GM18505 (cell line): ENCODE measurements around the gene PDPR.
"Not testable (repeated sequence)": the region's sequence is repeated elsewhere in the genome, so short reads cannot be mapped to it uniquely, and the experiment has no call there.

Experiments used
- ATAC-seq: cut with Tn5 transposase; IDR thresholded peaks from one replicate; pipeline ENCODE4 v1.9.1; 2021; ENCODE audit not compliant: unreplicated experiment

Gene PDPR

DNA sequence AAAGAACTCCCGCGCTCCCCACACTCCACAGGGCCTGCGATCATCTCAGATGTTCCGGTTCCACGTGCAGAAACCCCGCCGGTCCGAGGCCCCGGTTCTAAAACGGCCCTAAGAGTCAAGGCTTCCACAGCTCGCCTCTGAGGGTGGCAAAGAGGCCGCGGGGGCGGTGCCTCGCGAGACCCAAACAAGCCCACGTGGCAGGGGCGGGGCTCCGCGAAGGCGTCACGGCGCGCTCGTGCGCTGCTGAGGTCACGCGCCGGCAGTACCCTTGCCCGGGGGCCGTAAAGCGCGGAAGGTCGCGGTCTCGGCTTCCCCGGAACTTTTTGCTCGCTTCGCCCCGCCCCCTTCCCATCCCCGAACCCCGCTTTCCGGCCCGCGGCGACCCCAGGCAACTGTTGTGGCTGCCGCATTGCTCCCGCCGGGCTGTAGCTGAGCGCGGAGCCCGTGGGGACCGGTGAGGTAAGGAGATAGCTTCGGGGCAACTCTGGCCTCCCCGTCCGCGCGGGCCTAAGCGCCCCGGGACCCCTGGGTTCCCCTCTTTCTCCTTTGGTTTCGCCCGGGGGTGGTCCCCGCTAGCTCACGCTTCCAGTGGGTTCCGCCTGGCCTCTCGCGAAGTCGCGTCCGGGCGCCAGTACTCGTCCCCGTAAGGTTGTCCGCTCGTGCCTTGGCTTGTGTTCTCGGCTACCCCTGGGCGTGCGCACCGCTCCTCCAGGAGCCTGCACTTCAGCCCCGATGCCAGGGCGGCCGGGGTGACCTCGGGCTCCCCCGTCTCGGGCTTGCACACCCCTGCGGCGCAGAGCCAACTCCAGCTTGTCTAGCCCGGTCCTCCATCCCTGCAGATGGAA lies at the start of gene PDPR:
Gene PDPR, plus strand, starts transcription at position 351 of the 845 bp plus-strand sequence. CDS start 6,161 bp downstream, outside the sequence.
- peak; percentile 90 for ATAC-seq

DNA sequence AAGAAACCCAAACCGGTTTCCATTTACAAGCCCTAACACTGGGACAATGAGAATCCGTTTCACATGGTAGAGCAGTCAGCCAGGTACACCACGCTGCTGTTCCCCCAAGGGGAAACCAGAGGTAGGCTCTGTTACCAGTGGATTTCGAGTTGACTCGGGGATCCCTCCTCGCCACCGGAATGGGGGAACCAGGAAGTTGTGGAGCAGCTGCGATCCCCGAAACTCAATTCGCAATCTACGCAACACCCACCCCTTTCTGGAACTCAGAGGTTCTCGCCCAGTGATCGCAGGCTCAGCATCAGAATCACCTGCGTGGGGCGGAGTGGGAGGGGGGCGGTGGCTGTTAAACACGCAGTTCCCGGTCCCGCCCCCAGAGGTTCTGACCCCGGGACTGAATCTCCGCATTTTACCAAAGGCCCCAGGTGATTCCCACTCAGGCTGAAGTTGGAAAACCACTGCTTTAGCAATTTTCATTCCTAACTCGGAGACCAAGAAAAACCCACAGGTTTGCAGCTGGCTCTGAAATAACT lies 49.2 kb upstream of the PDPR start:
- peak; percentile 22 for ATAC-seq

DNA sequence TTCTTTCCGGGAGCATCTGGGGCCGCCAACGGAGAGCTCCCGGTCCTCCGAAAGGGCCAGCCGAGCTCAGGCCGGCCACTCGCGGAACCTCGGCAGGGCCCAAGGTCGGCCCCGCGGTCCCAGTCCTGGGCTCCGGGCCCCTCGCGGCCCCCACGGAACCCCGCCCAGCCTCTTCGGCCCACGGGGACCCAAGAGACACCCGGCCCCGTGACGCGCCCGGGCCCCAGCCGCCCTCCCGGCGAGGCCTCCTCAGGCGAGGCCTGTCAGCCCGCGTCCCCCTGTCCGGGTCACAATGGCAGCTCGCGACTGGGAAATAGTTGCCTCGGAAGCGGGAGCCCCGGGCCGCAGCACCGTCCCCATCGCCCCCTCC lies 48.8 kb upstream of the PDPR start:
- ATAC-seq: peak; percentile 32

DNA sequence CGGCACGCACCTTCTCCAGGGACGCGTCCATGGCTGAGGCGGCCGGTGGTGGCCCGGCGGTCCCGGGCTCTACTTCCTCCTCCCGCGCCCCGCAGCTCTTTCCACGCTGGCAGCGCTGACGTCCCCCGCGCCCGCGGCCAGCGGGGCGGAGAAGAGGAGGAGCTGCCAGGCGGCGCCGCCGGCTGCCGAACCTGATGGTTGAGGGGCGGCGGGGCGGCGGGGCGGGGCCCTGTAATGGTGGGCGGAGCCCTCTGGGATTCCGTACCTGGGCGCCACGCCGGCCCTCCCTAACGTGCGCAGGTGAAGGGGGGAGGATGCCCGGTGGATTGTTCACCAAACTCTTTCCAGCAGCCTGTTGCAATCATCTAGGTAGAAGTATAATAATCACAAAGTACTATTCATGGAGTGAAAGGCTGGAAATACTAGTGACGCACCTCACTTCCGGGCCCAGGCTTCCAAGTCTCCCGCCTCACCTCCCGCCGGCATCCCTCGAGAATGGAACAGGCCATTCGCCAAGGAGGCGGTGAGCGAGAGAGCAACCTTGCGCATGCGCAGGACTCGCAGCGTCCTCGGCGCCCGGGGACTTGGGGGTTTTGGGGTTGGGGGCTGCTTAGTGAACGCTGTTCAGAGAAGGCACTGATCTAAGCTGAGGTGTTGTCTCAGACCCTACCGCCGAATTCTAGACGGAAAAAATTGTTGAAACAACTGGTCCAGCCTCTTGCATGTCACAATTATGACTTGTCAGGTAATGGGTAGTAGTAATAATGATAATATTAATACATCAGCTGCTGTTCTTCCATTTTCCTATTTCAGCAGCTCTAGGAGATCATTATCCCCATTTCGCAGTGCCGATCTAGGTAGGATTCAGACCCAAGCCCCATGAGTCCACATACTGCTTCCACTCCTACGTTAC lies 48.1 kb upstream of the PDPR start:
- peak; percentile 90 for ATAC-seq

DNA sequence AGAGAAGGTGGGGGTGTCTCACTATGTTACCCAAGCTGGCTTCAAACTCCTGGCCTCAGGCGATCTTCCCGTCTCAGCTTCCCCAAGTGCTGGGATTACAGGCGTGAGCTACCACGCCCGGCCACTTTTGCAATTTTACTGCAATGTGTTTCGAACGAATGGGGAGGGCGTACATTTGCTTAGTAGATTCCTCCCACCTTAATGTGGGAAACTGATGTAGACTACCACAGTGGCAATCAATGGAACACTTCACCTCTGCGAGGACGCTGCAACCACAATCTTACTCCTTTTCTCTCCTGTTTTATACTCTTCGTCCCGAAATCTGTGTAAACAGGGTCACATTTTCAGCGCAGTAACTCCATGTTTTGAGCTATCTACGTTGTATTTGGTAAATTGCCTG lies 47.4 kb upstream of the PDPR start:
- ATAC-seq: not testable (repeated sequence)

DNA sequence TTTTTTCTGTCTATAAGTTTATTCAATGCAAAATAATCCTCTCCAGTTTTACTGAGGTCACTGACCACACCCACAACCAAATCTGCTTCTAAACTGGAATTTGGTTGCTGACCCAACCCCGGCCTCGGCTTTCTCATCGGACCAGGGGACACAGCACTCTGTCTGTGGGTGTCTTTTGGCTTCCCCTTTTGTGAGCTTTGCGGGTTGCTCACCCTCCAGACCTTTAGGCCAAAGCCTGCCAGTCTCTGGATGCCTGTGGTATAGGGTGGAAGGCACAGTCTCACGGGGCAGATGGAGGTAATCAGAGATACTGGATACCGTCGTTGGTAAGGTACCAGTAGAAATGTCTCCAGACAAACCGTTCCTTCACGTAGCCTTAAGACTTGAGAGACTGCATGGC lies 35.1 kb upstream of the PDPR start:
- ATAC-seq: not testable (repeated sequence)

DNA sequence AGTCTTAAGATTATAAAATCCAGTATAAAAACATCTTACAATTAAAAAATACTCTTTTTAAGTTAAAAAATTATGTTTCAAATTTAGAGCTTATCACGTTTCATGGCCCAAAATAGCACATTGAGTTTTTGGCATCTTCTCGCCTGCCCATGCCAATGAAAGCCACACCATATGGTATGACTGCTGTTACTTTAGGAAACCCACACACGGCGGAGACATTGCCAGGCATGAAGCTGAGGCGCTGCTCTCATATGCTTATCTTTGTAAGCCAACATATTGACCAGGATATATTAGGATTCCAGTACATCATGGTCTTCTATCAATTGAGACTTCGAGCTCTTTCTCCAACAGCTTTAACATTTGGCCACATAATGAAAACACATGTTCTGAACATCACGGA lies 32.9 kb upstream of the PDPR start:
- ATAC-seq: not testable (repeated sequence)

DNA sequence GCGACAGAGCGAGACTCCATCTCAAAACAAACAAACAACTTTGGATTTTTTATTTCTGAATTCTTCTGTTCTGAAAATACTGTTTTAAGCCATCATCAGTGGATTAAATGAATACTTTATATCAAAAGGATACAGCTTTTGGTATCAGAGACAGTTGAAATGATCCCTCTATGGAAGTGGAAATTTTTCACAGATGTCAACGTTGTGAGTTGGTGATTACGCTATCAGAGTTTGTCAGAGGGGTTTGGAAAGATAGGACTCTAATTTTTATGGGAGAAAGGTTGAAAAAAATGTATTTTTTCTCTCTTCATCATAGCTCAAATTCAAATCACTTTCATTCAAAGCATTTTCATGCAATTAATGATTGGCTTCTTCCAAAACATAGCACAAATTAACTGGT lies 30.2 kb upstream of the PDPR start:
- not testable (repeated sequence) for ATAC-seq

DNA sequence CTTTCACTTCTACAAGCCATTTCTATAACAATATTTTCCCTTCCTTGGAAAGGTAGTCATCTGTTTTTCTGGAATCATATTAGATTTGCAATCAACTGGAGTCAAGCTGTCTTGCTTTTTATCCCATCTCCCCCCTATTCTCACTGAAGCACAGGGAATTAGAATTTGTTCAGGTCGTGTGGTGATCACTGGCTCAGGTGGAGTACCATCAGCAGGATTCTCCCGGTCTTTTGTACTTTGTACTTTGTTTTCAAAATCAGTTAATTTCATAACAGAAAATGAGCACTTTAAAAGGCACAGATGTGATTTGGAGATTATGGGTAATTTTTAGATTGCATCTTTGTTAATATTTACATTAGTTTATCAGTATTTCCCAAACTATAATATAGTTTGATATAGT lies 26.0 kb upstream of the PDPR start:
- ATAC-seq: not testable (repeated sequence)

DNA sequence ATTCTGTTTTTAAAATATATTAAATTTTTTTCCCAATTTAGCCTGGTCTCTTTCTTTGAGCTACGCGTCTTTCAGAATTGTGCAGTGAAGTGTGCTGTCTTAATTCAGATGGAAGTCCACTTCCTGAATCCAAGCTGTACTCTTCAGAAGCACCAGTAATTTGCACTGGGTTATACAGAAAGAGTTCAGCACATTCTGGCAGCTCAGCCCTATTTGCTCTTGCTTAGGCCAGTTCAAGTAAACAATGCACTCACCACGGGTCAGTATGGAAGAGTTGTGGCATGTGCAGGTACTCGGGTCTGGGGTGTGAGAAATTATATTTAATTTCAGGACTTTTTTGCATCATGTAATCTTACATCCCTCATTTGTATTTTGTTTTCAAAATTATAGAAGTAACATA lies 25.3 kb upstream of the PDPR start:
- ATAC-seq: not testable (repeated sequence)

DNA sequence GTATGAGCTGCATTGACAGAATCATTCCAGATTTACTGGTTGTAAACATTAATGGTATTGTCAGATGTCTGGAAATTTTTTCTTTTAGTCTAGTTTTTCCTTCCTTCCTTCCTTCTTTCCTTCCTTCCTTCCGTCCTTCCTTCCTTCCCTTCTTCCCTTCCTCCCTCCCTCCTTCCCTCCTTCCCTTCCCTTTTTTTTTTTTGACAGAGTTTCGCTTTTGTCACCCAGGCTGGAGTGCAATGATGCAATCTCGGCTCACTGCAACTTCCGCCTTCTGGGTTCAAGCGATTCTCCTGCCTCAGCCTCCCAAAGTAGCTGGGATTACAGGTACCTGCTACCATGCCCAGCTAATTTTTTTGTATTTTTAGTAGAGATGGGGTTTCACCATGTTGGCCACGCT lies 24.8 kb upstream of the PDPR start:
- ATAC-seq: not testable (repeated sequence)

DNA sequence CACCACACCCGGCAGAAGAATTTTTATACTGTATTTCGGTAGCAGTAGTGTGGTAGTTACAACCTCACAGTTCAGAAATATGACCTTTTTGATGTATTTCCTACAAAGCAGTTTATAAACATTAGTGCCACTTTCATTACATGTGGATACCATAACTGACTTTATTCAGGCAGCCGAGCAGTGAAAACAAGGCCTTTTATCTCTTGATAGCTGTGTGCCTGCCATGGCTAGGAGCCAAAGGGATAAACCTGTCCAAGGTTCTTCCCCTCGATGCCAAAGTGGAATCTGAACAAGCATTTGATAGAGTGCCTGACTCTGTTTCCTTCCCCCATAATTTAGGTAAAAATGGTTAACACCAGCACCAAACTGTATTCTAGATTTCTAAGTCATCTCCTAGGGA lies 23.0 kb upstream of the PDPR start:
- not testable (repeated sequence) for ATAC-seq

DNA sequence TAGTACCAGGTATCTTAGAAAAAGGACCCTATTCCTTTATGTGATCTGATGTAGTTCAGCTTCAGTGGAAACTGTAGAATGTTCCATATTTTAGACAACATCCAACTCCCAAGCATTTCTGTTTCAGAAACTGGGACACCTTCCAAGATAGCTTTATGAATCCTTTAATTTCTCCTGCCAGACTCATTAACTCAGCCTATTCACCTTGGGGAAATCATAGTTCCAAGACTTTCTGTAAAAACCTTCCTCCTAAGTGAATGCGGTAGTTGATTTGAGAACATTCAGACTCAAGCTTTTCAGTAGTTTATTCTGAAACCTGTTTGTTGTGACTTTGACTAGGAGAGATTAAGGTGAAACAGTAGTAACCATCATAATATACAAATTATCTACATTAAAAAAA lies 20.0 kb upstream of the PDPR start:
- not testable (repeated sequence) for ATAC-seq

DNA sequence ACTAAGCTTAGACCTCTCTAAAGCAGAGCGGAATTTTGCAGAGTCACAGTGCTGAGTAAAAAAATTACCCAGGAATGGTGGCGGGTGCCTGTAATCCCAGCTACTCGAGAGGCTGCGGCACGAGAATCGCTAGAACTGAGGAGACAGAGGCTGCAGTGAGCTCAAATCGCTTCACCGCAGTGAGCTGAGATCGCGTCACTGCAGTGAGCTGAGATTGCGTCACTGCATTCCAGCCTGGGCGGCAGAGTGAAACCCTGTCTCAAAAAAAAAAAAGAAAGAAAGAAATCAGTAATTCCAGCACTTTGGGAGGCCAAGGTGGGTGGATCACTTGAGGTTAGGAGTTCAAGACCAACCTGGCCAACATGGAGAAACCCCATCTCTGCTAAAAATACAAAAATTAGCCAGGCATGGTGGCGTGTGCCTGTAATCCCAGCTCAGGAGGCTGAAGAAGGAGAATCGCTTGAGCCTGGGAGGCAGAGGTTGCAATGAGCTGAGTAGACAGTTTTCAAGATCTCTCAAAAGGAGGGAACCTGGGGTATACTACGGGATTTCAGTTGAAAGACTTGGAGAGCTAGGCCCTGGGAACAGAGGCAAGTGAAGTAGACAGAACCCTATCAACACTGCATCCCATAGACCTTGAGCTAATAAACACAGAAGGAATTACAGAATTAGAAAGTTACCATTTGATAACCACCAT lies 4.4 kb upstream of the PDPR start:
- not testable (repeated sequence) for ATAC-seq

DNA sequence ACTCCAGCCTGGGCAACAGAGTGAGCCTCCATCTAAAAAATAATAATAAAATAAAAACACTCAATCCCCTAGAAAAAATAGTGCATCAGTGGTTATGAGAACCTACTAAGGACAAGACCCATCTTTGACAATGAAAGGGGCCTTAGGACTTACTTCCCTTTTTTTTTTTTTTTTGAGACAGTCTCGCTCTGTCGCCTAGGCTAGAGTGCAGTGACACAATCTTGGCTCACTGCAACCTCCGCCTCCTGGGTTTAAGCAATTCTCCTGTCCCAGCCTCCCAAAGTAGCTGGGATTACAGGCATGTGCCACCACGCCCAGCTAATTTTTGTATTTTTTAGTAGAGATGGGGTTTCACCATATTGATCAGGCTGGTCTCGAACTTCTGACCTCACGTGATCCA lies 2.0 kb upstream of the PDPR start:
- ATAC-seq: not testable (repeated sequence)

DNA sequence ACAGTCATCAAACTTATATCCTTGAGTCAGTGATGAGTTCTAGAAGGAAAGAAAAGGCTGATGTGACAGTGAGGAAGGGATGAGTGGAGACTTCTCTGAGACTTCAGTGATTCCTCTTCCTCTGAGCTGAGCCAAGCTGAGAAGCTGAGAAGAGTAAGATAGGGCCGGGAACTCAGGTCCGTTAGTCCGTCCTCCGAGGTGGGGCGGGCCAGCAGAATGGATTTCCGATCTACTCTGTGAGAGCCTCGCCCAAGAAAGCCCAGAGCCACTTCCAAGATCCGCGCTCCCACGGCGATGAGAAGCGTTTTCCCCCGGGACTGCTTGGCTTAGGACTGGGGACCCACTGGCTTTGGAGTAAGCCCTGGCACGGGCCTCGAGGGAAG lies 542 bp upstream of the PDPR start:
- ATAC-seq: peak; percentile 8

DNA sequence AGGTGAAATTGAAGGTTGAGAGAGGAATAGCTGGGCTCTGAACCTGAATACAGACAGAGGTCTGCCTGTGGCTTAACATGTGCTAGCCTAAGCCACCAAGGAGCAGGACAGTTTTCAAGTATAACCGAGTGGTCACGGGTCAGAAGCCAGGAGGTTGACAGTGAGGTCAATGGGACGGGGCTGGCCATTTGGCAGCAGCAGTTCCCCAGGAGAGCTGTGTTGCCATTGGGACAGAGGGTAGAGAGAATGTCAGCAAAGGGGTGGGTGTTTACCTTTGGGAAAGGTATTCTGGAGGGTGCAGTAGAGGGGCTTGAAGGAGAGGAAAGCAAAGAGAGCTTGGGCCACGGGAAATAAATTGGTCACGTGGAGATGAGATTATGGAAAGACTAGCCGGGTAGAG lies 4.2 kb downstream of the PDPR start:
- ATAC-seq: not testable (repeated sequence)

DNA sequence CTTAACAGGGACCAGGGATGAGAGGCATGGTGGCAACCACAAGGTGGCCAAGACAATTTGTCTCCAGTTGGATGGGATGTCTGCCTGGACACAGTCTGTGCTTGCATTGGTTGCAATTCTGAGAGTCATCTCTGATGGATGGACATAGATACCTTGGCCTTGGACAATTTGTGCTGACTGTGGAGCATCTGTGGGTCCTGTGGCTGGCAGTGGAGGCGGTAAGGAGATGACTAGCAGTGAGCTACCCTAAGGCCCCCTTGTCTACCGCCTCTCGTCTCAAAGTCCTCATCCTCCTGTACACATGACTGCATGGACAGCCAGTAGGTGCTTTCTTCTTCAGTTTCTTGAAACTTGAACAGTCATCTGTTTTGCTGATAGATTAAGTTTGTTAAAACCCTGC lies 4.6 kb downstream of the PDPR start:
- ATAC-seq: not testable (repeated sequence)

DNA sequence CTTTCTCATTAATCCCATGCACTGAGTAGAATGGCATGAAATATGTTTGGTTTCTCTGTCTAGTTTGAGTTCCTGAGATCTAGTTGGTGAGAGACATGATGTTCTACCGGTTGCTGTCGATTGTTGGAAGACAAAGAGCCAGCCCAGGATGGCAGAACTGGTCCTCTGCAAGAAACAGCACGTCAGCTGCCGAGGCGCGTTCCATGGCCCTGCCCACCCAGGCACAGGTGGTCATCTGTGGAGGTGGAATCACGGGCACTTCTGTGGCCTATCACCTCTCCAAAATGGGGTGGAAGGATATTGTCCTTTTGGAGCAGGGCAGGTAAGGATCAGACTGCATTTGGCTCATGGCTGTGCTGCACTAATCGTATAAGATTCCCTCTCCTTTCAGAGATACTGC lies 6.3 kb downstream of the PDPR start:
- not testable (repeated sequence) for ATAC-seq

DNA sequence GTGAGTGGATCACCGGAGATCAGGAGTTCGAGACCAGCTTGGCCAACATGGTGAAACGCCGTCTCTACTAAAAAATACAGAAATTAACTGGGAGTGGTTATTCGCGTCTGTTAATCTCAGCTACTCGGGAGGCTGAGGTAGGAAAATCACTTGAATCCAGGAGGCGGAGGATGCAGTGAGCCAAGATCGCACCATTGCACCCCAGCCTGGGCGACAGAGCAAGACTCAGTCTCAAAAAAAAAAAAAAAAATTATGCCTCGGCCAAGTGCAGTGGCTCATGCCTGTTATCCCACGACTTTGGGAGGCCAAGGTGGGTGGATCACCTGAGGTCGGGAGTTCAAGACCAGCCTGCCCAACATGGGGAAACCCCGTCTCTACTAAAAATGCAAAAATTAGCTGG lies 9.7 kb downstream of the PDPR start:
- not testable (repeated sequence) for ATAC-seq

DNA sequence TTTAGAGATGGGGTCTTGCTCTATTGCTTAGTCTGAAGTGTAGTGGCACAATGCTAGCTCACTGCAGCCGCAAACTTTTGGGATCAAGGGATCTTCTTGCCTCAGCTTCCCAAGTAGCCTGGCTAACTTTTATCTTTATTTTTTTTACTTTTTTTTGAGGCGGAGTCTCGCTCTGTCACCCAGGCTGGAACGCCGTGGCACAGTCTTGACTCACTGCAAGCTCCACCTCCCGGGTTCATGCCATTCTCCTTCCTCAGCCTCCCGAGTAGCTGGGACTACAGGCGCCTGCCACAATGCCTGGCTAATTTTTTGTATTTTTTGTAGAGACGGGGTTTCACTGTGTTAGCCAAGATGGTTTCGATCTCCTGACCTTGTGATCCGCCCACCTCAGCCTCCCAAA lies 12.1 kb downstream of the PDPR start:
- ATAC-seq: not testable (repeated sequence)
